Effector memory CD4-positive, alpha-beta T cell (primary cell): ENCODE measurements around the gene NCAPH2.

ENCODE experiments used
- DNase-seq, 3 donors: peaks; one replicate each; pipeline ENCODE4 v3.0.0-alpha.2; 2020
- H3K27ac ChIP-seq: 2 replicates; pipeline ENCODE4 v1.7.0; 2013; ENCODE audit warnings: mild to moderate bottlenecking, low read length, moderate library complexity; ENCODE audit not compliant: insufficient read depth, poor library complexity, severe bottlenecking
- H3K27me3 ChIP-seq: replicated peaks from 2 replicates; pipeline ENCODE4 v1.7.0; 2013; ENCODE audit warnings: mild to moderate bottlenecking, low read length; ENCODE audit not compliant: insufficient read depth, control insufficient read depth, poor library complexity, severe bottlenecking
- H3K36me3 ChIP-seq: 2 replicates; pipeline ENCODE4 v1.7.0; 2013; ENCODE audit warnings: mild to moderate bottlenecking, low read length, moderate library complexity; ENCODE audit not compliant: control insufficient read depth, insufficient read depth
- H3K4me1 ChIP-seq: 2 replicates; pipeline ENCODE4 v1.7.0; 2013; ENCODE audit warnings: low read length, mild to moderate bottlenecking; ENCODE audit not compliant: control insufficient read depth, insufficient read depth, poor library complexity, severe bottlenecking
- H3K4me3 ChIP-seq: 2 replicates; pipeline ENCODE4 v1.7.0; 2013; ENCODE audit warnings: low read length, low read depth, mild to moderate bottlenecking; ENCODE audit not compliant: insufficient read depth, poor library complexity, severe bottlenecking
- H3K9me3 ChIP-seq: 2 replicates; pipeline ENCODE4 v1.7.0; 2013; ENCODE audit warnings: mild to moderate bottlenecking, low read length, moderate library complexity; ENCODE audit not compliant: control insufficient read depth

NCAPH2 gene

DNA sequence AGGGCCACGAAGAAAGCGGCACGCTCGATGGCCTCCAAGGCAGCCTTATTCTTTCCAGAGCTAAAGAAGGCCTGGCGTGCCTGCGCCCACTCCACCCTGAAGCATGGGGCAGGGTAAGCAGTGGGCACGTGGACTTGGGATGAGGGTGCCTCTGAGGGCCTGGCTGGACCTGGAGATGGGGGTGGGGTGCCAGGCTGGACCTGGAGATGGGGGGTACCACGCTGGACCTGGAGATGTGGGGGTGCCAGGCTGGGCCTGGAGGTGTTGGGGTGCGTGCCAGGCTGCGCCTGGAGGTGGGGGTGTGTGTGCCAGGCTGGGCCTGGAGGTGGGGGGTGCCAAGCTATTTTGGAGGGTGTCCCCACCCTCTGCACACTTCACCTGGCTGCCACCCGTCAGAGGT is 64.9 kb downstream of the NCAPH2 start:
- peaks cover 28% of the 10 kb centered on the region for H3K36me3 ChIP-seq
- H3K4me1 ChIP-seq: peaks cover 4% of the 10 kb centered on the region
- DNase-seq: no peak
- H3K4me3 ChIP-seq: no peak overlapping the region
- H3K27ac ChIP-seq: no peak overlapping the region
- H3K9me3 ChIP-seq: no peaks in the 10 kb centered on the region
- no peaks in the 10 kb centered on the region for H3K27me3 ChIP-seq

DNA sequence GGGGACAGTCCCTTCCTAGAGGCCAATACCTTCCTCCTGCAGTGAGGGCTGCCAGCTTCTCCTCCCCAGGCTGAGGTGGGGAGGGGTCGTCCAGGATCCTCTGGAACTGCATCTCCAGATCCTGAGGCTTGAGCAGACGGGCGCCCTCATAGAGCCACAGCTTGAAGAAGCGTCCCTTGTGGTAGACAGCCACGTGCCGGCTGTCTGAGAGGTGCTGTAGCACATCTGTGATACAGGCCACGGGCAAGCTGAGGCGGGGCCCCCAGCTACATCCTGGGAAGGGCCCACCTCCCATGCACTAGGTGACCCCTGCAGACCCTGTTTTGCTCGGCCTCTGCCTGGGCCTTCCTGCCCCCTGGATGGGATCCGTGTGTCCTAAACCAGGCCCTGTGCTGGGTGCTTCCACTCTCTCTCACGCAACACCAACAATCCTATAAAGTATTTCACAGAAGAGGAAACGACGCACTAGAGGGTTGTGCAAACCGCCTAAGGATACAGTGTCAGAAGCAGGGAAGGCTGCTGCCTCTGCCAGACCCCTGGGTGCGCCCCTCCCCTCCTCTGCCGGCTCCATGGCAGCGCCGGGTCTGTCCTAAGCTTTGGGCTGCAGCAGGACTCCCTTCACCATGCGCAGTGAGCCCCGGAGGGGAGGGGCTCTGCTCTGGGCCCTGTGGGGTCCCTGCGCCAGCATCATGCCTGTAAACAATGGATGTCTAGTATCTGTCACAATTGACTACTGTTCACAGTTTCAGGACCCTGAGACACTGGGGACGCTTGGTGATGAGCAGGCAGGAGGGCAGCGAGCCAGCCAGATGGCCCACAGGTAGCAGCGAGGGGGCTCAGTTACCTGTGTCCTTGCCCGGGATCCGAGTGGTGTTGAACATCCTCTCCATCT is 65.7 kb downstream of the NCAPH2 start:
- DNase-seq: no peak
- H3K4me1 ChIP-seq: peaks cover 4% of the 10 kb centered on the region
- no peak overlapping the region for H3K27ac ChIP-seq
- H3K27me3 ChIP-seq: no peaks in the 10 kb centered on the region
- no peaks in the 10 kb centered on the region for H3K9me3 ChIP-seq
- H3K36me3 ChIP-seq: peaks cover 29% of the 10 kb centered on the region
- H3K4me3 ChIP-seq: no peak overlapping the region

- Histone ChIP-seq H3K4me1 (peaks cover 4% of the 10 kb centered on the region), H3K27me3 (no peaks in the 10 kb centered on the region), H3K9me3 (no peaks in the 10 kb centered on the region), H3K4me3 (no peak overlapping the region), H3K27ac (no peak overlapping the region), H3K36me3 (peaks cover 30% of the 10 kb centered on the region)
- no peak for DNase-seq
Observed at GRCh38 chr22:50574383-50574755, 66.3 kb downstream of the NCAPH2 start.
